HT1080 (cell line): ENCODE data around the gene MACF1. TPM values are rescaled to one million over a fixed set of nuclear protein-coding genes. Genes with fewer than 3 reads are reported as not detected.
"Not testable (repeated sequence)": the region's sequence is repeated elsewhere in the genome, so short reads cannot be mapped to it uniquely, and the experiment has no call there.

ENCODE experiments used
- DNase-seq: peaks from one replicate; pipeline ENCODE4 v3.0.0-alpha.2; 2015; ENCODE audit warnings: low read depth
- total RNA-seq: library from RNA; depleted of rRNA; stranded (reverse); fragments of >200 nt; shearing (Covaris generic); gene quantifications from 2 replicates; pipeline ENCODE4 v1.2.3, GENCODE V29; 2014

MACF1 gene
- total RNA-seq, 1 experiment from 2014 or later, result 148 TPM

DNA sequence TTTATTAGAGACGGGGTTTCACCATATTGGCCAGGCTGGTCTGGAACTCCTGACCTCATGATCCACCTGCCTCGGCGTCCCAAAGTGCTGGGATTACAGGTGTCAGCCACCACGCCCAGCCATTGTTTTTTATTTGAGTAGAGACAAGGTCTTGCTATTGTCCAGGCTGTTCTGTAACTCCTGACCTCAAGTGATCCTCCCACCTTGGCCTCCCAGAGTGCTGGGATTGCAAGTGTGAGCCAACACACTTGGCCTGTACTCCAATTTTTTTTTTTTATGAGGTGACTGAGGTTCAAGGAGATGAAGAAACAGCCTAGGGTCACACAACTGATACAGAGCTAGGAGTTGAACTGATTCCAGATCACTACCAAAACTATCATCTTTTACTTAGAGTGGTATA, 245.5 kb downstream of the MACF1 start:
- DNase-seq, result not testable (repeated sequence)

- peak; percentile 29 for DNase-seq
Measured at GRCh38 chr1:39450956-39451606, 246.6 kb downstream of the MACF1 start.

DNA sequence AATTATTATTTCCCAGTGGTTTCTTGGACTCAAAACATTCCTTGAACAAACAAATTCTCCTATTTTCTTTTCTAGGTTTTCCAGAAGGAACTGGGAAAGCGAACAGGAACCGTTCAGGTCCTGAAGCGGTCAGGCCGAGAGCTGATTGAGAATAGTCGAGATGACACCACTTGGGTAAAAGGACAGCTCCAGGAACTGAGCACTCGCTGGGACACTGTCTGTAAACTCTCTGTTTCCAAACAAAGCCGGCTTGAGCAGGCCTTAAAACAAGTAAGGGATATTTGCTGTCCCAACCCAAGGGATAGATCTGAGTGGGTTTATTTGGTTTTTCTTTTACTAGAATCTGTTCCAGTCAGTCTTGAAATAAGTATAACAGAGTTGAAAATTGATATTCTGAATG, 247.6 kb downstream of the MACF1 start:
- DNase-seq, result no peak

- DNase-seq, result no peak
Measured at GRCh38 chr1:39452540-39452939, 248.0 kb downstream of the MACF1 start.

- DNase-seq, result no peak
Measured at GRCh38 chr1:39453603-39454002, 249.1 kb downstream of the MACF1 start.

DNA sequence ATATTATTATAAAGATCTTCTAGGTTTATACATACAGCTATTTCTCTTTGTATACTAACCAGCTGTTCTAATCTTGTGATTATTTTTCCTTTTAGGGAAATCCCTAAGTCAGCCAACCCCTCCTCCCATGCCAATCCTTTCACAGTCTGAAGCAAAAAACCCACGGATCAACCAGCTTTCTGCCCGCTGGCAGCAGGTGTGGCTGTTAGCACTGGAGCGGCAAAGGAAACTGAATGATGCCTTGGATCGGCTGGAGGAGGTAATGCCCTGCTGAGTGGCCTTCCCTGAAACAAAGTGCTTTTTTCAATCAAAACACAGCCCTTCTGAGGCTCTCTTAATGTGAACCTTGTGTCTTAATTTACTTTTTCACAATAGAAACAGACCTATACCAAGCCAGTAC, 254.5 kb downstream of the MACF1 start:
- DNase-seq, result no peak

- peak; percentile 42 for DNase-seq
Measured at GRCh38 chr1:39462074-39462473, 257.6 kb downstream of the MACF1 start.

- no peak for DNase-seq
Measured at GRCh38 chr1:39466413-39467107, 262.1 kb downstream of the MACF1 start.

- not testable (repeated sequence) for DNase-seq
Measured at GRCh38 chr1:39467108-39467720, 262.7 kb downstream of the MACF1 start.

DNA sequence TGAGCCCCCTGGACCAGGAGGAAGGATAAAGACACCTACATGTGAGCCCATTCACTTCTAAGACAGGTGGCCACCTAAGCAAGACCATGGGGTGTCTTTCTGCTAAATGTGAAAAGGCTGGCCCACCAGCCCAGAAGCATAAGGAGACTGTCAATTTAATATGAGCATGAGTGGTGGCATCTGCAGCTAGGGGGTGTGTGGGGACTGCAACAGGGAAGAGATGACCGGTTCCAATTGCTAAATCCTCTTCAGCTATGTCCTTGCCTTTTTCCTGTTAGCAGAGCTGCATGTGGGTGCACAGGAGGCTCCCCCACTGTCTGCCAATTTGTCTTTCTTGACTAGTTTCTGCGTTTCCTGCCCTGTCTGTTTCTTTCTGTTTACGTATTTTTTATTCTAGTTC, 264.7 kb downstream of the MACF1 start:
- DNase-seq, result no peak

GRCh38 chr1:39470040-39470439, 265.5 kb downstream of the MACF1 start:
- no peak for DNase-seq

- no peak for DNase-seq
Measured at GRCh38 chr1:39472826-39473225, 268.3 kb downstream of the MACF1 start.

- no peak for DNase-seq
Measured at GRCh38 chr1:39473324-39473723, 268.8 kb downstream of the MACF1 start.

GRCh38 chr1:39474810-39475209, 270.3 kb downstream of the MACF1 start:
- no peak for DNase-seq

DNA sequence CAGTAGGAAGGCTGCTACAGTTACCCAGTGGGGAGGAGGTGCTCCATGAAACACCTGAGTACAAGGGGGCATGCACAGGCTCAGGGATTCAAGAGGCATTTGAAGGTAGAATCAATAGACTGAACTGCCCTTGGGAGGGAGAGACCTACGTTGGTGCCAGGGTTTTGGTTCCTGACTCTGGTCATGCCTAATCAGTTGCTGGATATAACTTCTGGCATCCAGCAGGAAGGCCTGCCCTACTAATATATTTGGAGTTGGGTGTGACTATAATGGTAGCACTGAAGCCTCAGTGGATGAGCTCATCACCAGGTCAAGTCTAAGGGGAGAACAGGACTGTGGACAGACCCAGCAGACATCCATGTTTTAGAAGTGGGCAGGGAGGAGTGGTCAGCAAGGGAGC, 271.1 kb downstream of the MACF1 start:
- DNase-seq, result not testable (repeated sequence)

- no peak for DNase-seq
Measured at GRCh38 chr1:39478126-39478915, 273.8 kb downstream of the MACF1 start.

DNA sequence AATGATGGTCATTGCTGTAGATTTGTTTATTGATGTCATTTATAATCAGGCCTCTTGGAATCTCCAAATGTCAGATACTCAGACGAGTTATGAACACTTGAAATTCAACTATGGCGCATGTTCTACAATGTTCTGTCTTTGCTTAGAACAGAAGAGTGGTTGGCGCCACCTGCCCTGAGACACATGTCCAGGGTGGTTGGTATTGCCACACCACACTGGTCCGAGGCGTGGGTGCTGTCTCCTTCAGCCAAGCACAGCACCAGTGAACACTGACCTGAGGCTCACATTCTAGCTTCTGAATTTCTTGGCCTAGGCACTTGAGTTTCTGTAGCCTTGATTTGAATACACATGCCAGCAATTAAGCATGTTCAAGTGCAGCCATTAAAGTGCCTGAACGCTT, 276.8 kb downstream of the MACF1 start:
- DNase-seq, result no peak

GRCh38 chr1:39483276-39483675, 278.8 kb downstream of the MACF1 start:
- no peak for DNase-seq

GRCh38 chr1:39484564-39484963, 280.1 kb downstream of the MACF1 start:
- no peak for DNase-seq

GRCh38 chr1:39485046-39485803, 280.7 kb downstream of the MACF1 start:
- DNase-seq, result no peak

DNA sequence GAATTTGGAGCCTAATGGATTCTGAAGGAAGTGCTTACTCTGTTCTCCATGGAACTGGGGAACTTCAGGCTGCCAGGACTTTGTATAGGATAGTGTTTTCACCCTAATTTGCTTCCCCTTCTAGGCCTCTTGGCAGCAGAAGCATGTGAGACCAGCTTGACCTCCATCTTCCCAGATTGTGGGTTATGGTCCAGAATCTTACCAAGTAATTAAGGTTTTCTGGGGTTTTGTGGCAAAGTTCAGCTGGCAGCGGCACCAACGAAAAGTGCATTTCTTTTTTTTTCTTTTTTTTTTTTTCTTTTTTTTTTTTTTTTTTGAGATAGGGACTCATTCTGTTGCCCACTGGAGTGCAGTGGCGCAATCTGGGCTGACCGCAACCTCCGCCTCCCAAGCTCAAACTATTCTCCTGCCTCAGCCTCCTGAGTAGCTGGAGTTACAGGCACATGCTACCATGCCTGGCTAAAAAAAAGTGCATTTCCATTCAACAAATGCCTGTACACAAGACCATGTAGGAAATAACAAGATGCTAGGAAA, 283.6 kb downstream of the MACF1 start:
- no peak for DNase-seq
